Trophoblast cell (in vitro differentiated cells and primary cell): ENCODE results near the gene MYH15.

Source experiments
- DNase-seq, 2 donors: peaks; one replicate each; pipeline ENCODE4 v3.0.0-alpha.2; 2016
- H2AFZ ChIP-seq: 2 replicates; pipeline ENCODE4 v1.6.1; 2013; ENCODE audit warnings: low read length, moderate library complexity, mild to moderate bottlenecking; ENCODE audit not compliant: insufficient read depth, poor library complexity
- H2AK5ac ChIP-seq: 2 replicates; pipeline ENCODE4 v1.6.1; 2013; ENCODE audit warnings: mild to moderate bottlenecking, low read length
- H2BK120ac ChIP-seq: 2 replicates; pipeline ENCODE4 v1.6.1; 2013; ENCODE audit warnings: low read length, mild to moderate bottlenecking, moderate library complexity; ENCODE audit not compliant: insufficient read depth, poor library complexity
- H2BK12ac ChIP-seq: 2 replicates; pipeline ENCODE4 v1.6.1; 2013; ENCODE audit warnings: mild to moderate bottlenecking, low read length, moderate library complexity
- H2BK5ac ChIP-seq: 2 replicates; pipeline ENCODE4 v1.6.1; 2013; ENCODE audit warnings: low read length, low read depth, moderate library complexity, mild to moderate bottlenecking; ENCODE audit not compliant: poor library complexity
- H3K14ac ChIP-seq: 2 replicates; pipeline ENCODE4 v1.6.1; 2013; ENCODE audit warnings: mild to moderate bottlenecking, low read length
- H3K18ac ChIP-seq: 2 replicates; pipeline ENCODE4 v1.6.1; 2013; ENCODE audit warnings: mild to moderate bottlenecking, low read length
- H3K23ac ChIP-seq: 2 replicates; pipeline ENCODE4 v1.6.1; 2013; ENCODE audit warnings: low read length
- H3K27ac ChIP-seq: 2 replicates; pipeline ENCODE4 v1.5.1; 2013; ENCODE audit warnings: low read depth, mild to moderate bottlenecking, inconsistent platforms, low read length, moderate library complexity
- H3K27me3 ChIP-seq: 2 replicates; pipeline ENCODE4 v1.6.1; 2013; ENCODE audit warnings: inconsistent platforms, mild to moderate bottlenecking, low read length, moderate library complexity; ENCODE audit not compliant: insufficient read depth
- H3K36me3 ChIP-seq, 2 experiments: 1 replicate in 1 of 2; 2 replicates in 1 of 2; pipeline ENCODE4 v1.6.1; 2013; ENCODE audit warnings: low read length in 2 of 2, mild to moderate bottlenecking in 2 of 2, moderate library complexity in 1 of 2; ENCODE audit not compliant: insufficient read depth in 2 of 2, control insufficient read depth in 1 of 2
- H3K4ac ChIP-seq: 2 replicates; pipeline ENCODE4 v1.6.1; 2013; ENCODE audit warnings: low read depth, mild to moderate bottlenecking, low read length, moderate library complexity
- H3K4me1 ChIP-seq, 2 experiments: 1 replicate in 1 of 2; 2 replicates in 1 of 2; pipeline ENCODE4 v1.6.1; 2013; ENCODE audit warnings: low read length in 2 of 2, mild to moderate bottlenecking in 2 of 2, moderate library complexity in 1 of 2; ENCODE audit not compliant: insufficient read depth in 2 of 2, control insufficient read depth in 1 of 2
- H3K4me2 ChIP-seq: 2 replicates; pipeline ENCODE4 v1.6.1; 2013; ENCODE audit warnings: inconsistent platforms, mild to moderate bottlenecking, low read length, moderate library complexity
- H3K4me3 ChIP-seq: 2 replicates; pipeline ENCODE4 v1.5.1; 2013; ENCODE audit warnings: mild to moderate bottlenecking, low read depth, low read length, inconsistent platforms
- H3K79me1 ChIP-seq: one replicate; pipeline ENCODE4 v1.6.1; 2013; ENCODE audit warnings: low read length
- H3K79me2 ChIP-seq: 2 replicates; pipeline ENCODE4 v1.6.1; 2013; ENCODE audit warnings: low read length, mild to moderate bottlenecking; ENCODE audit not compliant: control insufficient read depth, insufficient read depth, poor library complexity
- H3K9ac ChIP-seq: 2 replicates; pipeline ENCODE4 v1.6.1; 2013; ENCODE audit warnings: mild to moderate bottlenecking, low read length
- H3K9me3 ChIP-seq: 2 replicates; pipeline ENCODE4 v1.6.1; 2013; ENCODE audit warnings: low read depth, mild to moderate bottlenecking, control low read depth, inconsistent platforms, low read length; ENCODE audit not compliant: insufficient read depth
- H4K12ac ChIP-seq: 2 replicates; pipeline ENCODE4 v1.6.1; 2013; ENCODE audit warnings: low read depth, mild to moderate bottlenecking, low read length, moderate library complexity
- H4K8ac ChIP-seq: 2 replicates; pipeline ENCODE4 v1.6.1; 2013; ENCODE audit warnings: low read depth, mild to moderate bottlenecking, low read length, moderate library complexity
- H4K91ac ChIP-seq: one replicate; pipeline ENCODE4 v1.6.1; 2013; ENCODE audit warnings: low read depth, mild to moderate bottlenecking, low read length, moderate library complexity
- WGBS: extraction: QIAGEN DNeasy Blood & Tissue Kit; methylation state at CpG from one replicate; pipeline ENCODE4 v1.1.7; 2013; ENCODE audit warnings: missing lambda C conversion rate; ENCODE audit not compliant: insufficient read length, insufficient coverage; ENCODE audit errors: extremely low coverage; 5-methylcytosine and 5-hydroxymethylcytosine counted together

Gene MYH15

GRCh38 chr3:108437439-108437838 lies 73.0 kb downstream of the MYH15 start:
- Histone ChIP-seq H3K4me1 (no peaks in the 10 kb centered on the region), H3K18ac (no peak overlapping the region), H3K36me3 (peaks cover under 1 to 3% of the 10 kb centered on the region in 2 experiments), H2BK120ac (no peak overlapping the region), H3K4me3 (no peak overlapping the region), H3K9ac (no peak overlapping the region), H2BK12ac (no peak overlapping the region), H3K9me3 (peaks cover 5% of the 10 kb centered on the region), H2AFZ (no peak overlapping the region), H3K27me3 (no peaks in the 10 kb centered on the region), H3K4ac (no peak overlapping the region), H4K8ac (no peak overlapping the region), H4K12ac (no peak overlapping the region), H3K4me2 (no peak overlapping the region), H2AK5ac (no peak overlapping the region), H3K79me2 (no peaks in the 10 kb centered on the region), H3K79me1 (no peaks in the 10 kb centered on the region), H3K27ac (no peak overlapping the region), H2BK5ac (no peak overlapping the region), H4K91ac (no peak overlapping the region), H3K23ac (no peak overlapping the region), H3K14ac (no peak overlapping the region)
- DNase-seq, result no peak
- WGBS, result no CpG with 5 or more reads among the region's 3 CpGs

- H4K8ac ChIP-seq, result no peak overlapping the region
- no peak overlapping the region for H4K91ac ChIP-seq
- H2AFZ ChIP-seq, result no peak overlapping the region
- H3K36me3 ChIP-seq, result peaks cover 2 to 4% of the 10 kb centered on the region in 2 experiments
- H3K4me1 ChIP-seq, result no peaks in the 10 kb centered on the region
- no peak overlapping the region for H2BK5ac ChIP-seq
- H3K4ac ChIP-seq, result no peak overlapping the region
- no peak overlapping the region for H3K4me3 ChIP-seq
- no peak overlapping the region for H3K14ac ChIP-seq
- H3K18ac ChIP-seq, result no peak overlapping the region
- no peak overlapping the region for H2AK5ac ChIP-seq
- H3K23ac ChIP-seq, result no peak overlapping the region
- no peaks in the 10 kb centered on the region for H3K27me3 ChIP-seq
- no CpG with 5 or more reads among the region's 1 CpG for WGBS
- no peak for DNase-seq
- H3K9ac ChIP-seq, result no peak overlapping the region
- no peak overlapping the region for H2BK12ac ChIP-seq
- H3K79me2 ChIP-seq, result no peaks in the 10 kb centered on the region
- no peak overlapping the region for H4K12ac ChIP-seq
- H3K4me2 ChIP-seq, result no peak overlapping the region
- H3K27ac ChIP-seq, result no peak overlapping the region
- peaks cover 9% of the 10 kb centered on the region for H3K9me3 ChIP-seq
- H3K79me1 ChIP-seq, result no peaks in the 10 kb centered on the region
- no peak overlapping the region for H2BK120ac ChIP-seq
These were observed 76.5 kb downstream of the MYH15 start for GRCh38 chr3:108433928-108434327.

- Histone ChIP-seq H3K36me3 (peaks cover 2 to 4% of the 10 kb centered on the region in 2 experiments), H3K79me2 (no peaks in the 10 kb centered on the region), H3K9me3 (peaks cover 9% of the 10 kb centered on the region), H3K4me3 (no peak overlapping the region), H3K9ac (no peak overlapping the region), H3K4ac (no peak overlapping the region), H4K8ac (no peak overlapping the region), H4K91ac (no peak overlapping the region), H3K14ac (no peak overlapping the region), H2BK120ac (no peak overlapping the region), H3K79me1 (no peaks in the 10 kb centered on the region), H2BK12ac (no peak overlapping the region), H3K27ac (no peak overlapping the region), H3K4me2 (no peak overlapping the region), H3K23ac (no peak overlapping the region), H4K12ac (no peak overlapping the region), H2BK5ac (no peak overlapping the region), H3K4me1 (no peaks in the 10 kb centered on the region), H2AK5ac (no peak overlapping the region), H2AFZ (no peak overlapping the region), H3K27me3 (no peaks in the 10 kb centered on the region), H3K18ac (no peak overlapping the region)
- DNase-seq, result no peak
- WGBS, result no CpG with 5 or more reads among the region's 5 CpGs
These were observed 78.0 kb downstream of the MYH15 start for GRCh38 chr3:108432431-108432830.

- Histone ChIP-seq H2BK120ac (no peak overlapping the region), H2BK12ac (no peak overlapping the region), H3K4ac (no peak overlapping the region), H4K8ac (no peak overlapping the region), H3K18ac (no peak overlapping the region), H3K23ac (no peak overlapping the region), H3K9me3 (peaks cover 9% of the 10 kb centered on the region), H3K14ac (no peak overlapping the region), H3K4me1 (no peaks in the 10 kb centered on the region), H4K12ac (no peak overlapping the region), H3K27ac (no peak overlapping the region), H3K4me3 (no peak overlapping the region), H3K79me1 (no peaks in the 10 kb centered on the region), H3K4me2 (no peak overlapping the region), H2BK5ac (no peak overlapping the region), H2AK5ac (no peak overlapping the region), H3K27me3 (no peaks in the 10 kb centered on the region), H3K36me3 (peaks cover 2 to 4% of the 10 kb centered on the region in 2 experiments), H3K9ac (no peak overlapping the region), H2AFZ (no peak overlapping the region), H4K91ac (no peak overlapping the region), H3K79me2 (no peaks in the 10 kb centered on the region)
- WGBS, result no CpG with 5 or more reads among the region's 1 CpG
- DNase-seq, result no peak
These were observed 79.9 kb downstream of the MYH15 start for GRCh38 chr3:108430540-108430939.
